ENCODE results near the gene MYLK4. TPM values are rescaled to one million over a fixed set of nuclear protein-coding genes. Genes with fewer than 3 reads are reported as not detected.
A peak's percentile ranks its signal among the peaks of the same experiment; 100 is the strongest.

Gene MYLK4
- total and polyA plus RNA-seq, 2 donors (not counting 3 experiments of a cell fraction or from before 2014, with no cell fraction given): 0.41 to 0.62 TPM

GRCh38 chr6:2634139-2634964 lies 116.4 kb downstream of the MYLK4 start:
- intact Hi-C loops (cut with micrococcal nuclease) (loop anchor here (1.0 to 10.0 kb wide), 16 partner anchors 112 to 1038 kb away; partner anchors contain the start of gene MYLK4), dilution Hi-C loops (cut with MboI; ENCODE audit: extremely low pct_ligation_motif_present, low sequenced_read_pairs) (loop anchor here (25.0 kb wide), 1 partner anchor 522 kb away; no protein-coding TSS in a partner anchor)
- FAIRE-seq (peak; percentile 91), DNase-seq (ENCODE audit: low read depth, low spot score) (peak; percentile 93)
- CTCF ChIA-PET: interaction anchor here (0.6 to 5.5 kb wide), 82 partner anchors 9 to 1062 kb away, joined by 3 to 80 read pairs (median 4); partner anchors contain the start of genes FOXC1, MYLK4 and WRNIP1
- Histone ChIP-seq H3K27me3 (ENCODE audit: control insufficient read depth in 2 of 2, insufficient read depth in 2 of 2, low read length in 2 of 2) (no peaks in the 10 kb centered on the region), H3K36me3 (ENCODE audit: control insufficient read depth in 2 of 2, extremely low read depth in 1 of 2, insufficient read depth in 2 of 2, low read length in 2 of 2) (no peaks in the 10 kb centered on the region), H3K27ac (ENCODE audit: insufficient read depth, low read depth, low read length) (peak overlapping the region; percentile 44), H3K9me3 (replicated peaks; ENCODE audit: control insufficient read depth, insufficient read depth, low read length) (no peaks in the 10 kb centered on the region), H2AFZ (ENCODE audit: low read depth, low read length) (peak overlapping the region; percentile 96), H3K4me1 (ENCODE audit: control insufficient read depth, extremely low read depth, insufficient read depth, low read length) (peaks cover 15% of the 10 kb centered on the region), H3K9me1 (replicated peaks; ENCODE audit: control insufficient read depth, extremely low read depth, insufficient read depth, low read length) (no peaks in the 10 kb centered on the region), H3K9ac (replicated peaks; ENCODE audit: extremely low read depth, insufficient read depth, low read length) (peak overlapping the region; percentile 43), H4K20me1 (replicated peaks; ENCODE audit: control insufficient read depth, extremely low read depth, insufficient read depth, low read length) (no peaks in the 10 kb centered on the region), H3K4me2 (ENCODE audit: insufficient read depth, low read length) (peak overlapping the region; percentile 53), H3K4me3 (replicated peaks in 1 of 3; ENCODE audit: insufficient read depth in 1 of 3, low read depth in 1 of 3, low read length in 3 of 3) (peak overlapping the region in 2 of 3 experiments; percentile 13 to 15), H3K79me2 (ENCODE audit: control insufficient read depth, insufficient read depth, low read length) (no peaks in the 10 kb centered on the region)
- POLR2A ChIA-PET: interaction anchor here (0.6 kb wide), 1 partner anchor 183 kb away, joined by 5 read pairs; no protein-coding TSS in a partner anchor
- BruUV-seq (replicated peaks): no TSS peak
- TF ChIP-seq POLR2A (IDR thresholded peaks at IDR 0.05; ENCODE audit: low read depth, low read length) (no peak), POLR2AphosphoS5 (IDR thresholded peaks at IDR 0.05; ENCODE audit: insufficient read depth, low read depth, low read length) (peak; percentile 18), FOS (IDR thresholded peaks at IDR 0.05; ENCODE audit: borderline replicate concordance, insufficient read depth, low read length) (peak; percentile 19), MYC (IDR thresholded peaks at IDR 0.05; ENCODE audit: low read depth, low read length) (peak; percentile 29), EZH2 (IDR thresholded peaks at IDR 0.05; ENCODE audit: borderline replicate concordance, low read depth, low read length, severe bottlenecking) (no peak), JUN (IDR thresholded peaks at IDR 0.05; ENCODE audit: borderline replicate concordance, insufficient read depth, insufficient read length, low read depth) (no peak), GATA2 (IDR thresholded peaks at IDR 0.05; ENCODE audit: insufficient read depth, insufficient read length, low read depth, low read length) (peak; percentile 38), CTCF (IDR thresholded peaks at IDR 0.05; ENCODE audit: extremely low read depth in 1 of 2, insufficient read depth in 1 of 2, low read depth in 1 of 2, low read length in 2 of 2) (peak; percentile 98 to 99), MAX (IDR thresholded peaks at IDR 0.05; ENCODE audit: insufficient read depth, insufficient read length) (no peak)
